Esophagus mucosa (tissue), 1 donor: Measurements from ENCODE around the gene EMCN. TPM values are rescaled to one million over a fixed set of nuclear protein-coding genes. Genes with fewer than 3 reads are reported as not detected.
"Not testable (repeated sequence)": the region's sequence is repeated elsewhere in the genome, so short reads cannot be mapped to it uniquely, and the experiment has no call there.

ENCODE experiments used
- ATAC-seq: fragments of 200-7000 bp; cut with Tn5 transposase; one replicate; pipeline ENCODE4 v1.9.1; 2020
- total RNA-seq: library from RNA; stranded (reverse); gene quantifications from one replicate; pipeline ENCODE4 v1.2.4, GENCODE V29; 2023
- donor health status: DM: yes; HTN: yes; CAD: no.

The EMCN gene
- total RNA-seq, 1 donor from 2014 or later, result 4.7 TPM

GRCh38 chr4:100372432-100372831 is 145.4 kb downstream of the EMCN start:
- ATAC-seq, result no peak

GRCh38 chr4:100369871-100370270 is 148.0 kb downstream of the EMCN start:
- ATAC-seq, result no peak

GRCh38 chr4:100367451-100367850 is 150.4 kb downstream of the EMCN start:
- no peak for ATAC-seq

GRCh38 chr4:100366213-100366612 is 151.6 kb downstream of the EMCN start:
- no peak for ATAC-seq

GRCh38 chr4:100362366-100362765 is 155.5 kb downstream of the EMCN start:
- no peak for ATAC-seq

GRCh38 chr4:100361336-100361735 is 156.5 kb downstream of the EMCN start:
- no peak for ATAC-seq

- ATAC-seq, result no peak
Measured at GRCh38 chr4:100360211-100360610, 157.6 kb downstream of the EMCN start.

- no peak for ATAC-seq
Measured at GRCh38 chr4:100359441-100359840, 158.4 kb downstream of the EMCN start.

- ATAC-seq, result no peak
Measured at GRCh38 chr4:100357542-100357941, 160.3 kb downstream of the EMCN start.

GRCh38 chr4:100356172-100356571 is 161.7 kb downstream of the EMCN start:
- ATAC-seq, result peak; percentile 36

GRCh38 chr4:100352352-100352751 is 165.5 kb downstream of the EMCN start:
- not testable (repeated sequence) for ATAC-seq

GRCh38 chr4:100348473-100348872 is 169.3 kb downstream of the EMCN start:
- ATAC-seq, result peak; percentile 84

- no peak for ATAC-seq
Measured at GRCh38 chr4:100347241-100347640, 170.6 kb downstream of the EMCN start.

GRCh38 chr4:100345585-100345984 is 172.2 kb downstream of the EMCN start:
- ATAC-seq, result no peak
